T-cell (primary cell): ENCODE data around the gene ABCF2. TPM values are rescaled to one million over a fixed set of nuclear protein-coding genes. Genes with fewer than 3 reads are reported as not detected.
A peak's percentile ranks its signal among the peaks of the same experiment; 100 is the strongest.

Experiments used
- ATAC-seq, 4 experiments: fragments of 200-7000 bp in 3 of 4; fragments of 150-1000 bp in 1 of 4; cut with Tn5 transposase; replicated peaks in 1 of 4; 1 replicate in 3 of 4; 2 replicates in 1 of 4; pipeline ENCODE4 v1.10.0; 2021; ENCODE audit warnings: moderate library complexity in 3 of 4, mild to moderate bottlenecking in 2 of 4, moderate number of reproducible peaks in 1 of 4
- CTCF ChIA-PET, 2 donors: fragments of 300-600 bp; sonication (Branson Sonifier 250); formaldehyde crosslinking; loops; one replicate each; lab custom pipeline; 2022; ENCODE audit warnings: antibody characterized with exemption in 2 of 2; lab: Charles Lee
- POLR2A ChIA-PET, 2 donors: fragments of 300-600 bp; sonication (Branson Sonifier 250); formaldehyde crosslinking; loops; one replicate each; lab custom pipeline; 2022; ENCODE audit warnings: antibody characterized with exemption in 2 of 2; lab: Charles Lee
- DNase-seq, 35 experiments: peaks; one replicate each; pipeline versions ENCODE4 v3.0.0 to v3.0.0-alpha.2; 2013 to 2023
- H3K27ac ChIP-seq: one replicate; pipeline ENCODE4 v1.5.1; 2013; ENCODE audit warnings: low read length
- H3K27me3 ChIP-seq, 2 experiments: replicated peaks in 1 of 2; 1 replicate in 1 of 2; 2 replicates in 1 of 2; pipeline versions ENCODE4 v1.6.1 to v1.7.0; 2013; ENCODE audit warnings: low read length in 1 of 2, mixed read lengths in 1 of 2; ENCODE audit not compliant: control insufficient read depth in 2 of 2, insufficient read depth in 2 of 2; ENCODE audit errors: extremely low read depth in 1 of 2
- H3K36me3 ChIP-seq, 2 donors: 1 replicate in 1 of 2; 2 replicates in 1 of 2; pipeline versions ENCODE4 v1.6.1 to v1.7.0; 2013; ENCODE audit warnings: low read length in 1 of 2; ENCODE audit not compliant: control insufficient read depth in 2 of 2, insufficient read depth in 1 of 2; ENCODE audit errors: extremely low read depth in 1 of 2
- H3K4me1 ChIP-seq, 2 experiments: 1 replicate in 1 of 2; 2 replicates in 1 of 2; pipeline versions ENCODE4 v1.6.1 to v1.7.0; 2013; ENCODE audit warnings: low read length in 2 of 2, mixed read lengths in 1 of 2; ENCODE audit not compliant: insufficient read depth in 2 of 2, control insufficient read depth in 1 of 2; ENCODE audit errors: extremely low read depth in 1 of 2
- H3K4me3 ChIP-seq, 2 donors: 1 replicate in 1 of 2; 2 replicates in 1 of 2; pipeline versions ENCODE4 v1.5.1 to v1.7.0; 2013; ENCODE audit warnings: mild to moderate bottlenecking in 2 of 2, low read length in 1 of 2, moderate library complexity in 1 of 2; ENCODE audit not compliant: control insufficient read depth in 1 of 2; ENCODE audit errors: extremely low read depth in 1 of 2
- H3K9me3 ChIP-seq: 2 replicates; pipeline ENCODE4 v1.7.0; 2013
- H3K27ac Mint-ChIP-seq, 2 donors: one replicate each; pipeline ENCODE4 v1.8.0; 2020 to 2021; ENCODE audit warnings: mild to moderate bottlenecking in 2 of 2, mixed read lengths in 2 of 2
- H3K27me3 Mint-ChIP-seq, 2 donors: one replicate each; pipeline ENCODE4 v1.8.0; 2021 to 2022; ENCODE audit warnings: mixed read lengths in 2 of 2
- H3K36me3 Mint-ChIP-seq: one replicate; pipeline ENCODE4 v1.8.0; 2021; ENCODE audit warnings: mixed read lengths
- H3K4me1 Mint-ChIP-seq, 3 donors: one replicate each; pipeline ENCODE4 v1.8.0; 2020 to 2022; ENCODE audit warnings: mixed read lengths in 3 of 3, mild to moderate bottlenecking in 1 of 3
- H3K4me3 Mint-ChIP-seq, 3 donors: one replicate each; pipeline ENCODE4 v1.8.0; 2020 to 2022; ENCODE audit warnings: mild to moderate bottlenecking in 3 of 3, mixed read lengths in 3 of 3, moderate library complexity in 3 of 3
- H3K9me3 Mint-ChIP-seq, 3 donors: one replicate each; pipeline ENCODE4 v1.8.0; 2020 to 2022; ENCODE audit warnings: mixed read lengths in 3 of 3
- WGBS: methylation state at CpG from one replicate; pipeline ENCODE4 v1.1.5; 2013; ENCODE audit warnings: missing lambda C conversion rate; ENCODE audit not compliant: insufficient coverage; 5-methylcytosine and 5-hydroxymethylcytosine counted together
- total RNA-seq, 35 experiments: library from RNA in 6 of 35; stranded (reverse) in 6 of 35; fragments of 120-200 nt in 1 of 35; gene quantifications; one replicate each; pipeline versions ENCODE4 v1.2.1 to v1.2.4 and lab custom pipeline; 2013 to 2026

Gene ABCF2
- total RNA-seq, 5 donors from 2014 or later (not counting 1 experiment from before 2014, with no cell fraction given): 22.9 to 39.7 (median 38.8) TPM

- CTCF ChIA-PET: no interaction called here
- POLR2A ChIA-PET: interaction anchor here in 1 of 2 donors (0.6 kb wide), 1 partner anchor 49 kb away, joined by 4 read pairs; no protein-coding TSS in a partner anchor
- 89% methylated on average over 9 of the region's 11 CpGs for WGBS
Measured at GRCh38 chr7:151254851-151255250, 27.8 kb upstream of the ABCF2 start.

GRCh38 chr7:151254316-151254715, 27.3 kb upstream of the ABCF2 start:
- POLR2A ChIA-PET: no interaction called here
- no peak overlapping the region for H3K27ac ChIP-seq
- peaks cover 4 to 24% of the 10 kb centered on the region in 2 experiments for H3K4me1 ChIP-seq
- H3K27me3 ChIP-seq: peaks cover 7 to 76% of the 10 kb centered on the region in 2 experiments
- no peak overlapping the region for H3K4me3 ChIP-seq
- H3K36me3 ChIP-seq: no peaks in the 10 kb centered on the region
- CTCF ChIA-PET: interaction anchor here in 1 of 2 donors (0.5 kb wide), 1 partner anchor 464 kb away, joined by 8 read pairs; no protein-coding TSS in a partner anchor
- H3K9me3 ChIP-seq: no peaks in the 10 kb centered on the region
- H3K36me3 Mint-ChIP-seq: no peaks in the 10 kb centered on the region
- ATAC-seq (no peak), DNase-seq (no peak)
- peaks cover 18 to 23% (median 18%) of the 10 kb centered on the region in 3 donors for H3K4me1 Mint-ChIP-seq
- peaks cover 41 to 66% of the 10 kb centered on the region in 2 donors for H3K27me3 Mint-ChIP-seq
- no peak overlapping the region for H3K27ac Mint-ChIP-seq
- H3K9me3 Mint-ChIP-seq: no peaks in the 10 kb centered on the region
- no peak overlapping the region for H3K4me3 Mint-ChIP-seq
- 84% methylated on average over 4 of the region's 7 CpGs for WGBS

More at GRCh38 chr7:151254851-151255250, 27.8 kb upstream of the ABCF2 start:
- H3K4me3 Mint-ChIP-seq: no peak overlapping the region
- H3K27me3 ChIP-seq: peaks cover 7 to 71% of the 10 kb centered on the region in 2 experiments
- no peaks in the 10 kb centered on the region for H3K36me3 ChIP-seq
- H3K27me3 Mint-ChIP-seq: peaks cover 40 to 66% of the 10 kb centered on the region in 2 donors
- H3K4me3 ChIP-seq: no peak overlapping the region
- H3K4me1 ChIP-seq: peaks cover 3 to 18% of the 10 kb centered on the region in 2 experiments
- DNase-seq: no peak
- H3K36me3 Mint-ChIP-seq: no peaks in the 10 kb centered on the region
- no peaks in the 10 kb centered on the region for H3K9me3 Mint-ChIP-seq
- H3K9me3 ChIP-seq: no peaks in the 10 kb centered on the region
- ATAC-seq: no peak
- peaks cover 14 to 19% (median 16%) of the 10 kb centered on the region in 3 donors for H3K4me1 Mint-ChIP-seq
- H3K27ac ChIP-seq: no peak overlapping the region
- H3K27ac Mint-ChIP-seq: no peak overlapping the region

- peaks cover 22 to 33% (median 24%) of the 10 kb centered on the region in 3 donors for H3K4me1 Mint-ChIP-seq
- Histone ChIP-seq H3K4me3 (no peak overlapping the region), H3K27me3 (peaks cover 7 to 85% of the 10 kb centered on the region in 2 experiments), H3K9me3 (no peaks in the 10 kb centered on the region), H3K27ac (no peak overlapping the region), H3K4me1 (peaks cover 5 to 32% of the 10 kb centered on the region in 2 experiments), H3K36me3 (no peaks in the 10 kb centered on the region)
- ChIA-PET CTCF (no interaction called here), POLR2A (no interaction called here)
- H3K9me3 Mint-ChIP-seq: no peaks in the 10 kb centered on the region
- WGBS: 80% methylated on average over 4 of the region's 17 CpGs
- peak overlapping the region; percentile 32 to 59 (median 57) for H3K4me3 Mint-ChIP-seq
- ATAC-seq (no peak), DNase-seq (no peak)
- H3K27me3 Mint-ChIP-seq: peaks cover 39 to 66% of the 10 kb centered on the region in 2 donors
- no peak overlapping the region for H3K27ac Mint-ChIP-seq
- no peaks in the 10 kb centered on the region for H3K36me3 Mint-ChIP-seq
Measured at GRCh38 chr7:151252961-151253711, 26.1 kb upstream of the ABCF2 start.

- peak overlapping the region in 1 of 2 donors; percentile 40 for H3K4me3 ChIP-seq
- CTCF ChIA-PET: no interaction called here
- peaks cover 5 to 39% of the 10 kb centered on the region in 2 experiments for H3K4me1 ChIP-seq
- Mint-ChIP-seq H3K4me1 (peaks cover 27 to 38% (median 28%) of the 10 kb centered on the region in 3 donors), H3K36me3 (no peaks in the 10 kb centered on the region), H3K4me3 (peak overlapping the region; percentile 32 to 59 (median 57)), H3K27ac (no peak overlapping the region), H3K27me3 (peaks cover 42 to 64% of the 10 kb centered on the region in 2 donors), H3K9me3 (no peaks in the 10 kb centered on the region)
- no peaks in the 10 kb centered on the region for H3K36me3 ChIP-seq
- WGBS: 100% methylated on average over 1 of the region's 9 CpGs
- peaks cover 7 to 86% of the 10 kb centered on the region in 2 experiments for H3K27me3 ChIP-seq
- ATAC-seq (no peak), DNase-seq (no peak)
- no peaks in the 10 kb centered on the region for H3K9me3 ChIP-seq
- no peak overlapping the region for H3K27ac ChIP-seq
- POLR2A ChIA-PET: no interaction called here
Measured at GRCh38 chr7:151252561-151252835, 25.5 kb upstream of the ABCF2 start.

- WGBS: 1% methylated on average over 54 of the region's 79 CpGs
- DNase-seq (peak in 9 of 35 experiments; percentile 16 to 56 (median 41)), ATAC-seq (peak; percentile 32 to 45 (median 42))
- H3K27me3 ChIP-seq: peaks cover 7 to 86% of the 10 kb centered on the region in 2 experiments
- Mint-ChIP-seq H3K27me3 (peaks cover 41 to 65% of the 10 kb centered on the region in 2 donors), H3K4me3 (peak overlapping the region; percentile 32 to 87 (median 49)), H3K27ac (no peak overlapping the region), H3K4me1 (peaks cover 28 to 43% (median 29%) of the 10 kb centered on the region in 3 donors), H3K36me3 (no peaks in the 10 kb centered on the region), H3K9me3 (no peaks in the 10 kb centered on the region)
- peaks cover 5 to 41% of the 10 kb centered on the region in 2 experiments for H3K4me1 ChIP-seq
- H3K27ac ChIP-seq: no peak overlapping the region
- CTCF ChIA-PET: no interaction called here
- H3K4me3 ChIP-seq: peak overlapping the region; percentile 23 to 60
- no peaks in the 10 kb centered on the region for H3K36me3 ChIP-seq
- POLR2A ChIA-PET: interaction anchor here in 1 of 2 donors (0.6 kb wide), 2 partner anchors 154 to 281 kb away, joined by 3 to 4 read pairs; no protein-coding TSS in a partner anchor
- no peaks in the 10 kb centered on the region for H3K9me3 ChIP-seq
Measured at GRCh38 chr7:151251689-151252560, 24.9 kb upstream of the ABCF2 start.

GRCh38 chr7:151251328-151251688, 24.3 kb upstream of the ABCF2 start:
- peak in 5 of 35 experiments; percentile 16 to 32 (median 30) for DNase-seq
- no peak overlapping the region for H3K27ac ChIP-seq
- peak in 3 of 4 experiments; percentile 2 to 40 (median 10) for ATAC-seq
- H3K27ac Mint-ChIP-seq: no peak overlapping the region
- ChIA-PET POLR2A (no interaction called here), CTCF (no interaction called here)
- peaks cover 39 to 65% of the 10 kb centered on the region in 2 donors for H3K27me3 Mint-ChIP-seq
- H3K36me3 Mint-ChIP-seq: no peaks in the 10 kb centered on the region
- H3K4me1 ChIP-seq: peaks cover 5 to 41% of the 10 kb centered on the region in 2 experiments
- peak overlapping the region; percentile 66 to 87 (median 67) for H3K4me3 Mint-ChIP-seq
- H3K36me3 ChIP-seq: no peaks in the 10 kb centered on the region
- H3K4me3 ChIP-seq: peak overlapping the region in 1 of 2 donors; percentile 55
- WGBS: 19% methylated on average over 19 of the region's 19 CpGs
- peaks cover 30 to 46% (median 32%) of the 10 kb centered on the region in 3 donors for H3K4me1 Mint-ChIP-seq
- peaks cover 7 to 86% of the 10 kb centered on the region in 2 experiments for H3K27me3 ChIP-seq
- no peaks in the 10 kb centered on the region for H3K9me3 ChIP-seq
- no peaks in the 10 kb centered on the region for H3K9me3 Mint-ChIP-seq
